Peyer's patch (tissue), 4 donors: ENCODE data around the gene RPRD1A.

Source experiments
- CTCF ChIP-seq, 6 experiments: fragments of 450-650 bp in 4 of 6; fragments of 200-600 bp in 2 of 6; sonication (generic) in 1 of 6; IDR thresholded peaks; one replicate each; pipeline ENCODE4 v1.5.1; 2017 to 2019; ENCODE audit warnings: antibody characterized with exemption in 6 of 6, mild to moderate bottlenecking in 3 of 6, moderate library complexity in 1 of 6
- POLR2A ChIP-seq, 2 donors: fragments of 450-650 bp; IDR thresholded peaks; one replicate each; pipeline ENCODE4 v1.5.1; 2017; ENCODE audit warnings: antibody characterized with exemption in 2 of 2, mild to moderate bottlenecking in 2 of 2, moderate library complexity in 2 of 2

GRCh38 chr18:36088256-36088655, 20.9 kb upstream of the RPRD1A start:
- TF ChIP-seq CTCF (IDR thresholded peaks at IDR 0.05), result no peak
- no peak for TF ChIP-seq POLR2A (IDR thresholded peaks at IDR 0.05)
